ENCODE data around the gene PUM1. TPM values are rescaled to one million over a fixed set of nuclear protein-coding genes. Genes with fewer than 3 reads are reported as not detected.

Gene PUM1
- total RNA-seq, 1 experiment from 2014 or later: 109 TPM

GRCh38 chr1:30969903-30970302 lies 95.6 kb downstream of the PUM1 start:
- H3K27me3 ChIP-seq (ENCODE audit: control insufficient read depth, insufficient read depth, low read length): no peaks in the 10 kb centered on the region
- CTCF ChIA-PET: no interaction called here
- in situ Hi-C loops (cut with HindIII; ENCODE audit: low pct_unique_long_range_greater_than_20kb, low sequenced_read_pairs) (no loop called here), intact Hi-C loops (cut with micrococcal nuclease; ENCODE audit: unreplicated experiment) (no loop called here)
- no peaks in the 10 kb centered on the region for H3K9me3 ChIP-seq (ENCODE audit: control insufficient read depth, insufficient read depth, low read depth, low read length)
- ATAC-seq: no peak
- POLR2A ChIA-PET: no interaction called here
- DNase-seq (ENCODE audit: low read depth, low spot score): no peak
- H3K27ac ChIP-seq (ENCODE audit: low read length): no peak overlapping the region
- peaks cover 11% of the 10 kb centered on the region for H3K4me1 ChIP-seq (ENCODE audit: control insufficient read depth, insufficient read depth, low read length)
- H3K4me3 ChIP-seq (ENCODE audit: low read depth in 2 of 2, low read length in 2 of 2): no peak overlapping the region
- BruUV-seq (replicated peaks): no TSS peak
- peaks cover 40% of the 10 kb centered on the region for H3K36me3 ChIP-seq (ENCODE audit: control insufficient read depth, insufficient read depth, low read length)
- no peak for TF ChIP-seq REST (IDR thresholded peaks at IDR 0.05; ENCODE audit: insufficient read depth in 1 of 2, low read depth in 2 of 2, low read length in 1 of 2)
- no peak for TF ChIP-seq POLR2AphosphoS5 (IDR thresholded peaks at IDR 0.05; ENCODE audit: low read depth, low read length)
- TF ChIP-seq, protein P1, sequence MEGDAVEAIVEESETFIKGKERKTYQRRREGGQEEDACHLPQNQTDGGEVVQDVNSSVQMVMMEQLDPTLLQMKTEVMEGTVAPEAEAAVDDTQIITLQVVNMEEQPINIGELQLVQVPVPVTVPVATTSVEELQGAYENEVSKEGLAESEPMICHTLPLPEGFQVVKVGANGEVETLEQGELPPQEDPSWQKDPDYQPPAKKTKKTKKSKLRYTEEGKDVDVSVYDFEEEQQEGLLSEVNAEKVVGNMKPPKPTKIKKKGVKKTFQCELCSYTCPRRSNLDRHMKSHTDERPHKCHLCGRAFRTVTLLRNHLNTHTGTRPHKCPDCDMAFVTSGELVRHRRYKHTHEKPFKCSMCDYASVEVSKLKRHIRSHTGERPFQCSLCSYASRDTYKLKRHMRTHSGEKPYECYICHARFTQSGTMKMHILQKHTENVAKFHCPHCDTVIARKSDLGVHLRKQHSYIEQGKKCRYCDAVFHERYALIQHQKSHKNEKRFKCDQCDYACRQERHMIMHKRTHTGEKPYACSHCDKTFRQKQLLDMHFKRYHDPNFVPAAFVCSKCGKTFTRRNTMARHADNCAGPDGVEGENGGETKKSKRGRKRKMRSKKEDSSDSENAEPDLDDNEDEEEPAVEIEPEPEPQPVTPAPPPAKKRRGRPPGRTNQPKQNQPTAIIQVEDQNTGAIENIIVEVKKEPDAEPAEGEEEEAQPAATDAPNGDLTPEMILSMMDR (IDR thresholded peaks at IDR 0.05): no peak
- TF ChIP-seq TCF7L2 (IDR thresholded peaks at IDR 0.05; ENCODE audit: low read depth, low read length): no peak
- no peak for TF ChIP-seq SIN3A (IDR thresholded peaks at IDR 0.05; ENCODE audit: borderline replicate concordance, insufficient read depth, low read depth, low read length)

GRCh38 chr1:30968220-30968971 lies 97.1 kb downstream of the PUM1 start:
- ChIA-PET POLR2A (no interaction called here), CTCF (no interaction called here)
- Histone ChIP-seq H3K27ac (ENCODE audit: low read length) (no peak overlapping the region), H3K9me3 (ENCODE audit: control insufficient read depth, insufficient read depth, low read depth, low read length) (no peaks in the 10 kb centered on the region), H3K27me3 (ENCODE audit: control insufficient read depth, insufficient read depth, low read length) (no peaks in the 10 kb centered on the region), H3K4me3 (ENCODE audit: low read depth in 2 of 2, low read length in 2 of 2) (no peak overlapping the region), H3K36me3 (ENCODE audit: control insufficient read depth, insufficient read depth, low read length) (peaks cover 55% of the 10 kb centered on the region), H3K4me1 (ENCODE audit: control insufficient read depth, insufficient read depth, low read length) (peaks cover 11% of the 10 kb centered on the region)
- intact Hi-C loops (cut with micrococcal nuclease; ENCODE audit: unreplicated experiment) (no loop called here), in situ Hi-C loops (cut with HindIII; ENCODE audit: low pct_unique_long_range_greater_than_20kb, low sequenced_read_pairs) (no loop called here)
- DNase-seq (ENCODE audit: low read depth, low spot score) (no peak), ATAC-seq (no peak)
- TF ChIP-seq REST (IDR thresholded peaks at IDR 0.05; ENCODE audit: insufficient read depth in 1 of 2, low read depth in 2 of 2, low read length in 1 of 2): no peak
- TF ChIP-seq, protein P1 (IDR thresholded peaks at IDR 0.05): no peak
- TF ChIP-seq TCF7L2 (IDR thresholded peaks at IDR 0.05; ENCODE audit: low read depth, low read length): no peak
- no peak for TF ChIP-seq POLR2AphosphoS5 (IDR thresholded peaks at IDR 0.05; ENCODE audit: low read depth, low read length)
- TF ChIP-seq SIN3A (IDR thresholded peaks at IDR 0.05; ENCODE audit: borderline replicate concordance, insufficient read depth, low read depth, low read length): no peak
- no TSS peak for BruUV-seq (replicated peaks)

All from Panc1 (cell line).